ENCODE measurements around the gene MTCH1.

MTCH1 gene

GRCh38 chr6:37017606-37018197 lies 31.7 kb upstream of the MTCH1 start:
- no peak for DNase-seq

GRCh38 chr6:37016995-37017394 lies 31.0 kb upstream of the MTCH1 start:
- no peak for DNase-seq

- no peak for DNase-seq
Observed at GRCh38 chr6:37015532-37015931, 29.5 kb upstream of the MTCH1 start.

GRCh38 chr6:37014667-37015066 lies 28.7 kb upstream of the MTCH1 start:
- no peak for DNase-seq

GRCh38 chr6:37013516-37014491 lies 27.8 kb upstream of the MTCH1 start:
- DNase-seq, result no peak

GRCh38 chr6:37011656-37012378 lies 25.8 kb upstream of the MTCH1 start:
- DNase-seq, result no peak

GRCh38 chr6:37010402-37010892 lies 24.5 kb upstream of the MTCH1 start:
- DNase-seq, result no peak

- no peak for DNase-seq
Observed at GRCh38 chr6:37008484-37009465, 22.8 kb upstream of the MTCH1 start.

GRCh38 chr6:37007340-37008043 lies 21.5 kb upstream of the MTCH1 start:
- DNase-seq, result no peak

GRCh38 chr6:37006793-37007339 lies 20.9 kb upstream of the MTCH1 start:
- no peak for DNase-seq

GRCh38 chr6:37005827-37006567 lies 20.0 kb upstream of the MTCH1 start:
- DNase-seq, result no peak

- DNase-seq, result peak; percentile 16
Observed at GRCh38 chr6:37005061-37005810, 19.2 kb upstream of the MTCH1 start, which contains the start of gene FGD2. Gene FGD2, plus strand, starts transcription at chr6:37005655. Its CDS starts 163 bp downstream, at chr6:37005818.

- DNase-seq, result no peak
Observed at GRCh38 chr6:37004044-37004980, 18.3 kb upstream of the MTCH1 start.

- DNase-seq, result no peak
Observed at GRCh38 chr6:36999751-37000125, 13.7 kb upstream of the MTCH1 start.

- no peak for DNase-seq
Observed at GRCh38 chr6:36999061-36999750, 13.2 kb upstream of the MTCH1 start.

- DNase-seq, result no peak
Observed at GRCh38 chr6:36998723-36999038, 12.7 kb upstream of the MTCH1 start.

GRCh38 chr6:36997811-36998722 lies 12.1 kb upstream of the MTCH1 start:
- DNase-seq, result no peak

Data from KG1 (cell line).